GM12878 (cell line): ENCODE data around the gene ALB. TPM values are rescaled to one million over a fixed set of nuclear protein-coding genes. Genes with fewer than 3 reads are reported as not detected.

Experiments
- ATAC-seq: fragments of 200-7000 bp; cut with Tn5 transposase; 3 replicates; pipeline ENCODE4 v1.9.1; 2020; ENCODE audit warnings: mild to moderate bottlenecking, moderate library complexity
- BruUV-seq: library from RNA; stranded (reverse); fragments of 400-500 nt; replicated peaks from 2 replicates; lab custom pipeline; 2021; lab: Mats Ljungman, UMichigan
- CTCF ChIA-PET: fragments of 300-600 bp; sonication (Branson Sonifier 250); formaldehyde crosslinking; extraction: SDS; loops from one replicate; lab custom pipeline; 2021; ENCODE audit warnings: inconsistent platforms; lab: Yijun Ruan, JAX
- POLR2A ChIA-PET: fragments of 350-600 bp; formaldehyde crosslinking; extraction: SDS; loops from one replicate; lab custom pipeline; 2021; ENCODE audit warnings: inconsistent platforms; lab: Charles Lee
- RAD21 ChIA-PET: fragments of 300-600 bp; sonication (Branson Sonifier 250); formaldehyde crosslinking; loops from one replicate; lab custom pipeline; 2023; ENCODE audit warnings: antibody characterized with exemption; ENCODE audit not compliant: unreplicated experiment; lab: Charles Lee
- SMC1A ChIA-PET: fragments of 300-600 bp; sonication (Branson Sonifier 250); formaldehyde crosslinking; loops from one replicate; lab custom pipeline; 2023; ENCODE audit not compliant: unreplicated experiment, uncharacterized antibody; lab: Charles Lee
- DNase-seq: peaks from one replicate; pipeline ENCODE4 v3.0.0-alpha.2; 2011; ENCODE audit warnings: low read depth, low spot score
- FAIRE-seq: peaks from 3 replicates; lab custom pipeline; 2011; peaks lifted over from hg19 to GRCh38; lab: Jason Lieb, UNC
- H2AFZ ChIP-seq: 2 replicates; pipeline ENCODE4 v1.6.0; 2011; ENCODE audit warnings: low read depth, low read length, control low read depth; ENCODE audit not compliant: control insufficient read depth
- H3K27ac ChIP-seq: 2 replicates; pipeline ENCODE4 v1.5.1; 2011; ENCODE audit warnings: control low read depth; ENCODE audit not compliant: control insufficient read depth, insufficient read depth
- H3K27me3 ChIP-seq, 2 experiments: replicated peaks in 1 of 2; 2 replicates each; pipeline versions ENCODE4 v1.6.0 to v1.6.1; 2011; ENCODE audit warnings: low read length in 1 of 2; ENCODE audit not compliant: control insufficient read depth in 2 of 2, insufficient read depth in 2 of 2
- H3K36me3 ChIP-seq, 2 experiments: 2 replicates each; pipeline ENCODE4 v1.5.1; 2011; ENCODE audit warnings: low read length in 1 of 2; ENCODE audit not compliant: control insufficient read depth in 2 of 2, insufficient read depth in 2 of 2
- H3K4me1 ChIP-seq: 2 replicates; pipeline ENCODE4 v1.6.1; 2011; ENCODE audit warnings: mild to moderate bottlenecking, low read length, moderate library complexity, mixed read lengths; ENCODE audit not compliant: control insufficient read depth, insufficient read depth
- H3K4me2 ChIP-seq: 2 replicates; pipeline ENCODE4 v1.6.0; 2011; ENCODE audit warnings: control low read depth; ENCODE audit not compliant: control insufficient read depth, insufficient read depth
- H3K4me3 ChIP-seq: fragments of 200-600 bp; sonication (generic); 2 replicates; pipeline ENCODE4 v1.5.1; 2016
- H3K79me2 ChIP-seq: 2 replicates; pipeline ENCODE4 v1.6.0; 2011; ENCODE audit warnings: low read length; ENCODE audit not compliant: control insufficient read depth, insufficient read depth
- H3K9ac ChIP-seq: 2 replicates; pipeline ENCODE4 v1.8.0; 2011; ENCODE audit warnings: low read length, control low read depth, mixed read lengths; ENCODE audit not compliant: control insufficient read depth, insufficient read depth
- H3K9me3 ChIP-seq: replicated peaks from 3 replicates; pipeline ENCODE4 v1.5.1; 2011; ENCODE audit warnings: mild to moderate bottlenecking, low read length; ENCODE audit not compliant: control insufficient read depth, insufficient read depth
- H4K20me1 ChIP-seq: 2 replicates; pipeline ENCODE4 v1.6.0; 2011; ENCODE audit not compliant: control insufficient read depth, insufficient read depth
- ASH2L ChIP-seq: fragments of 300-600, 200-600 bp; sonication (generic); IDR thresholded peaks from 2 replicates; pipeline ENCODE4 v1.6.1; 2017; ENCODE audit warnings: low read depth, mild to moderate bottlenecking, borderline replicate concordance
- EED ChIP-seq: sonication (generic); IDR thresholded peaks from 2 replicates; pipeline ENCODE4 v1.6.1; 2016; ENCODE audit warnings: antibody characterized with exemption, low read depth
- HCFC1 ChIP-seq: fragments of 150-350 bp; IDR thresholded peaks from 2 replicates; pipeline ENCODE4 v1.6.1; 2014; ENCODE audit warnings: low read length
- HDAC6 ChIP-seq: fragments of 200-600 bp; sonication (generic); IDR thresholded peaks from one replicate; pipeline ENCODE4 v1.8.0; 2017; ENCODE audit warnings: antibody characterized with exemption; ENCODE audit not compliant: unreplicated experiment
- JUNB ChIP-seq: IDR thresholded peaks from 2 replicates; pipeline ENCODE4 v1.6.1; 2016; ENCODE audit warnings: antibody characterized with exemption, mild to moderate bottlenecking
- JUND ChIP-seq: IDR thresholded peaks from 2 replicates; pipeline ENCODE4 v1.6.1; 2012; ENCODE audit warnings: low read depth, mild to moderate bottlenecking, low read length, improper control_type of control experiment, moderate library complexity
- MEF2A ChIP-seq: IDR thresholded peaks from 2 replicates; pipeline ENCODE4 v1.6.1; 2011; ENCODE audit warnings: low read depth, mild to moderate bottlenecking, low read length, moderate library complexity; ENCODE audit not compliant: insufficient read depth
- TBL1XR1 ChIP-seq: IDR thresholded peaks from 2 replicates; pipeline ENCODE4 v1.6.1; 2012; ENCODE audit warnings: low read depth, low read length, improper control_type of control experiment
- WGBS: methylation state at CpG from one replicate; pipeline ENCODE4 v1.1.6; 2016; ENCODE audit warnings: low lambda C conversion rate; ENCODE audit not compliant: insufficient replicate concordance, insufficient coverage; ENCODE audit errors: missing lambda C conversion rate; 5-methylcytosine and 5-hydroxymethylcytosine counted together
- in situ Hi-C: fragments of 300-500 bp; cut with MboI; formaldehyde crosslinking; loops from 9 replicates; pipeline ENCODE4 v1.14.3; 2018; ENCODE audit warnings: mixed read lengths
- intact Hi-C: fragments of 100-400 bp; cut with micrococcal nuclease; formaldehyde crosslinking; loops from one replicate; pipeline ENCODE4 v1.14.2; 2022; ENCODE audit not compliant: unreplicated experiment
- polyA plus RNA-seq, 11 experiments: library from polyadenylated mRNA; depleted of rRNA in 4 of 11; unstranded in 6 of 11; stranded (reverse) in 5 of 11; fragments of >200 nt; fragmentation: Nextera tagmentation in 4 of 11; fragmentation: Illumina TruSeq in 1 of 11; extraction: Ambion mirVana in 4 of 11; extraction: Trizol in 1 of 11; gene quantifications; 1 replicate in 1 of 11; 2 replicates in 10 of 11; pipeline versions ENCODE4 v1.2.1 to v1.2.3, GENCODE V29; 2011 to 2016; ENCODE audit warnings: inconsistent platforms in 2 of 11, missing spikeins in 2 of 11, low read depth in 1 of 11
- total RNA-seq, 4 experiments: library from RNA; depleted of rRNA in 3 of 4; stranded (reverse); fragments of >200 nt in 3 of 4; fragmentation: Illumina TruSeq in 1 of 4; extraction: Trizol in 1 of 4; gene quantifications; 2 replicates each; pipeline versions ENCODE4 v1.2.1 to v1.2.3, GENCODE V29; 2013 to 2021

Gene ALB
- total and polyA plus RNA-seq, 10 of the 15 experiments (the other 5 are each of a cell fraction or from before 2014, with no cell fraction given): 0.05 to 29.0 TPM; not detected in 8

DNA sequence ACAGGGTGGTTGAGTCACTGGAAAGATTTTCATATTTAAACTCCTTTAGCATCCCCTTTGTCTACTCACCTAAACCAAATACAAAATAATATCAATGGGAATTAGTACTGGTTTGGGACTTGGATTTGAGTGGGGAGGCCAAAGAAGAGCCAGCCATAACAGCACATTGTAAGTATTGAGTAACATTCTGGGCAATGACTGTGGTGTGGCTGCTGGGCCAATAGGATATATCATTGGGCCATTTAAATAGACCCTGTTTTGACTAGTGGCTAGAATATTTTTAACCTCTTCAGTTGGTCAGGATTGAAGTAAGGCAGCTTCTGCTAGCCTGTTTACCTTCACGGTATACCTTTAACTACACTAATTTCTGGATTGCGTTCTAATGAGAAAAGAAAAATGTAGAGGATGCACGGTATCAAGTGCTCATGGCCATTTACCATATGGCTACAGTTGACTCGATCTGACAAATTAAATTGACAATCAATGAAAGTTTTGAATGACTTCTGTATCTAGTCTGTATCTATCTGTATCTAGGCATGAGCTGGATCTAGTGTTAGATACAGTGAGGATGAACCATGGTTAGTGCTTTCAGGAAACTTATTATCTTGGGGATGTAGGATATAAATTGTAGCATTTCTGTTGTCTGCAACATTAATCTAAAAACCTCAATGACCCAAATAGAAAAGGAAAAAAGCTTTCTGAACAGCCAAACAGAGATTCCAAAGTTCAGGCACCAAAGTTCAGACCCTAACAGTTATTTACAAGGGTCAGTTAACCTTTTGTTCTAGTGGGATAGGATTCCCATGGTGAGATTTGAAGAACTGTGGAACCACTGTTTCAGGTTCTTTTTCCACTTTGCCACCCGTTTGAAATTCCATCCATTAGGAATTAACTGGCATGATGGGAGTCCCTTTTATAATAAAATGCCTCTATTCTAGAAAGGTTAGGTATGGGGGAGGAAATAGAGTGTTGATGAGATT, 6.8 kb upstream of the ALB start:
- Histone ChIP-seq H3K79me2 (no peaks in the 10 kb centered on the region), H3K4me1 (no peaks in the 10 kb centered on the region), H3K36me3 (no peaks in the 10 kb centered on the region), H3K9me3 (no peaks in the 10 kb centered on the region), H3K27ac (no peak overlapping the region), H3K4me2 (no peak overlapping the region), H2AFZ (no peak overlapping the region), H3K4me3 (no peak overlapping the region), H4K20me1 (no peaks in the 10 kb centered on the region), H3K9ac (no peak overlapping the region), H3K27me3 (no peaks in the 10 kb centered on the region)
- no peak for FAIRE-seq
- CTCF ChIA-PET: no interaction called here
- SMC1A ChIA-PET: interaction anchor here (0.6 kb wide), 1 partner anchor 658 kb away, joined by 5 read pairs; no protein-coding TSS in a partner anchor
- POLR2A ChIA-PET: no interaction called here
- in situ Hi-C loops (no loop called here), intact Hi-C loops (no loop called here)
- WGBS: 44% methylated on average over 5 of the region's 5 CpGs
- no peak for DNase-seq
- TF ChIP-seq HDAC6: no peak
- no peak for TF ChIP-seq EED
- TF ChIP-seq TBL1XR1: no peak
- TF ChIP-seq JUND: no peak
- TF ChIP-seq MEF2A: no peak
- no peak for TF ChIP-seq HCFC1
- no peak for TF ChIP-seq JUNB
- no peak for TF ChIP-seq ASH2L
- BruUV-seq: no TSS peak
- no peak for ATAC-seq
- RAD21 ChIA-PET: no interaction called here
